A549 (cell line): ENCODE data around the gene RNF220.

Source experiments
- CEBPB ChIP-seq, 2 experiments: fragments of >200 bp in 1 of 2; sonication (Bioruptor Twin) in 1 of 2; formaldehyde crosslinking in 1 of 2; IDR thresholded peaks; 2 replicates each; pipeline ENCODE4 v1.6.1; 2012 to 2016
- CHD2 ChIP-seq: fragments of 150-350 bp; IDR thresholded peaks from 2 replicates; pipeline ENCODE4 v1.6.1; 2014; ENCODE audit warnings: low read length; ENCODE audit not compliant: partially characterized antibody
- CTCF ChIP-seq: fragments of >200 bp; sonication (Bioruptor Twin); formaldehyde crosslinking; IDR thresholded peaks from 3 replicates; pipeline ENCODE4 v1.5.1; 2016
- E2F6 ChIP-seq: IDR thresholded peaks from 2 replicates; pipeline ENCODE4 v1.6.1; 2012; ENCODE audit warnings: low read depth, borderline replicate concordance
- GATA3 ChIP-seq: IDR thresholded peaks from 2 replicates; pipeline ENCODE4 v1.6.1; 2012; ENCODE audit warnings: borderline replicate concordance
- JUN ChIP-seq, 2 experiments: fragments of >200 bp; sonication (Bioruptor Twin); formaldehyde crosslinking; IDR thresholded peaks; 2 replicates in 1 of 2; 3 replicates in 1 of 2; pipeline ENCODE4 v1.6.1; 2016 to 2017
- KDM5A ChIP-seq: fragments of 200-600 bp; sonication (generic); IDR thresholded peaks from 2 replicates; pipeline ENCODE4 v1.6.1; 2016; ENCODE audit warnings: antibody characterized with exemption, mild to moderate bottlenecking
- MAX ChIP-seq: IDR thresholded peaks from 2 replicates; pipeline ENCODE4 v1.6.1; 2012
- POLR2A ChIP-seq: IDR thresholded peaks from 2 replicates; pipeline ENCODE4 v1.6.1; 2012; ENCODE audit warnings: mild to moderate bottlenecking, low read length

- no peak for TF ChIP-seq E2F6
- TF ChIP-seq MAX: no peak
- TF ChIP-seq CTCF: no peak
- TF ChIP-seq POLR2A: no peak
- TF ChIP-seq CHD2: no peak
- no peak for TF ChIP-seq KDM5A
- no peak for TF ChIP-seq JUN (IDR thresholded peaks at IDR 0.05)
- no peak for TF ChIP-seq GATA3
- TF ChIP-seq CEBPB (IDR thresholded peaks at IDR 0.05): no peak
Measured at GRCh38 chr1:44576456-44577150, 171.5 kb downstream of the RNF220 start.
